GM12801 (cell line): ENCODE results near the gene CYBC1.

Experiments
- CTCF ChIP-seq: IDR thresholded peaks from one replicate; pipeline ENCODE4 v1.5.1; 2011; ENCODE audit warnings: control low read depth; ENCODE audit not compliant: insufficient read length; ENCODE audit errors: extremely low read depth

CYBC1 gene

GRCh38 chr17:82492643-82493225, 42.2 kb upstream of the CYBC1 start:
- TF ChIP-seq CTCF, result no peak

- no peak for TF ChIP-seq CTCF
Measured at GRCh38 chr17:82491533-82491932, 41.0 kb upstream of the CYBC1 start.

GRCh38 chr17:82491196-82491530, 40.6 kb upstream of the CYBC1 start:
- no peak for TF ChIP-seq CTCF

- TF ChIP-seq CTCF, result no peak
Measured at GRCh38 chr17:82490512-82491195, 40.1 kb upstream of the CYBC1 start.

- TF ChIP-seq CTCF, result no peak
Measured at GRCh38 chr17:82489851-82490511, 39.4 kb upstream of the CYBC1 start.

GRCh38 chr17:82489117-82489516, 38.6 kb upstream of the CYBC1 start:
- no peak for TF ChIP-seq CTCF

- TF ChIP-seq CTCF, result no peak
Measured at GRCh38 chr17:82487910-82488309, 37.4 kb upstream of the CYBC1 start.
